ENCODE measurements around the gene ZNF362.

The ZNF362 gene

DNA sequence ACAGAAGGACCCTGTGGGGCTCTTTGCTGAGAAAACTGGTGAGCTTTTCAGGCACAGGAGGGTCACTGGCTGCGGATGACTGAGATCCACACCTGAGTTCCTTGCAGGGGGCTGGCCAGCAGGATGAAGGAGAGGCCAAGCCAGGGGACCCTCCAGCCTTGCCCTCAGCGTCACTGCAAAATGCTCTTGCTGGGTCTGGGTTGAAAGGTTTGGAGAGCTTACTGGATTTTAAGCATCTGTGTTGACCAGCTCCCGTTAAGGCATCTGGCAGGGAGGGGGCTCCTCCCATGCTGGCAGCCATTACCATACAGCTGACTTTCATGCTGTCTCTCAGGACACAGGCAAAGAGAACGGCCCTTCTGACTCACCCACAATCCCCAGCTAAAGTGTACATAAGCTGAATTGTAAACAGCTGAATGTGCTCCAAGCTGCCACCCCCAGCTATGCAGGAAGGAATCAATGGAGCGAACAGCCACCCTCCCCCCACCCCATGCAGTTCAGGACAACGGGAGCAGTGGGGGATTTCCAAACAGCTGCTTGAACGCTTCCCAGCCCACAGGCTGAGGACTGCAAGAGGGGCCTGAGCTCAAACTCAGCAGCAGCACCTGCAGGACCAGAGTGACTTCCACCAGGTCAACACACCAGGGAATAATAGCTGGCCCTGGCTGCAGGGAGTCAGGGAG, 85.9 kb downstream of the ZNF362 start:
- TF ChIP-seq, protein P1, sequence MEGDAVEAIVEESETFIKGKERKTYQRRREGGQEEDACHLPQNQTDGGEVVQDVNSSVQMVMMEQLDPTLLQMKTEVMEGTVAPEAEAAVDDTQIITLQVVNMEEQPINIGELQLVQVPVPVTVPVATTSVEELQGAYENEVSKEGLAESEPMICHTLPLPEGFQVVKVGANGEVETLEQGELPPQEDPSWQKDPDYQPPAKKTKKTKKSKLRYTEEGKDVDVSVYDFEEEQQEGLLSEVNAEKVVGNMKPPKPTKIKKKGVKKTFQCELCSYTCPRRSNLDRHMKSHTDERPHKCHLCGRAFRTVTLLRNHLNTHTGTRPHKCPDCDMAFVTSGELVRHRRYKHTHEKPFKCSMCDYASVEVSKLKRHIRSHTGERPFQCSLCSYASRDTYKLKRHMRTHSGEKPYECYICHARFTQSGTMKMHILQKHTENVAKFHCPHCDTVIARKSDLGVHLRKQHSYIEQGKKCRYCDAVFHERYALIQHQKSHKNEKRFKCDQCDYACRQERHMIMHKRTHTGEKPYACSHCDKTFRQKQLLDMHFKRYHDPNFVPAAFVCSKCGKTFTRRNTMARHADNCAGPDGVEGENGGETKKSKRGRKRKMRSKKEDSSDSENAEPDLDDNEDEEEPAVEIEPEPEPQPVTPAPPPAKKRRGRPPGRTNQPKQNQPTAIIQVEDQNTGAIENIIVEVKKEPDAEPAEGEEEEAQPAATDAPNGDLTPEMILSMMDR (IDR thresholded peaks at IDR 0.05; ENCODE audit: control extremely low read depth, extremely low read depth, low read depth, missing control alignments) = no peak
- CTCF ChIA-PET = interaction anchor here (1.0 to 2.2 kb wide), 4 partner anchors 9 to 215 kb away, joined by 3 to 10 read pairs (median 6); no protein-coding TSS in a partner anchor
- POLR2A ChIA-PET = interaction anchor here (0.6 kb wide), 1 partner anchor 957 kb away, joined by 4 read pairs; no protein-coding TSS in a partner anchor
- DNase-seq (ENCODE audit: extremely low spot score) = no peak

DNA sequence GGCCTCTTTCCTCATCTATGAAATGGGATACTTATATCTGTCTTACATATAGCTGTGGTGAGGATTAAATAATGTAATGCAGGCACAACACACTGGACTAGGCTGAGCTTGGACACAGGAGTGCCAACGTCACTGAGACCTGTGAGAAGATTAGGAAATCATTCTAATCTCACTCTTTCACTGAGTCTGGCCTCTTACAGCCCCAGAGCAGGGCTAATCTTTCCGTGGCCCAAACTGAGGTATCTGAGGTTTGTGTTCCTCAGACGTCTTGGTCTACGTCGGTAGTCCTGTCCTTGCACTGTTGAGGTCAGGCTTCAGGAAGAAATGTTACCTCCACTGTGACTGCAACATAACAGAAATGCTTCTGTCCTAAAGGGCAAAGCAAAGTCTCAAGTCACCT, 87.2 kb downstream of the ZNF362 start:
- CTCF ChIA-PET = interaction anchor here (0.9 to 2.2 kb wide), 2 partner anchors 12 to 48 kb away, joined by 3 to 10 read pairs; no protein-coding TSS in a partner anchor
- TF ChIP-seq, protein P1 (IDR thresholded peaks at IDR 0.05; ENCODE audit: control extremely low read depth, extremely low read depth, low read depth, missing control alignments) = no peak
- POLR2A ChIA-PET = interaction anchor here (0.7 kb wide), 1 partner anchor 122 kb away, joined by 7 read pairs; no protein-coding TSS in a partner anchor
- no peak for DNase-seq (ENCODE audit: extremely low spot score)

DNA sequence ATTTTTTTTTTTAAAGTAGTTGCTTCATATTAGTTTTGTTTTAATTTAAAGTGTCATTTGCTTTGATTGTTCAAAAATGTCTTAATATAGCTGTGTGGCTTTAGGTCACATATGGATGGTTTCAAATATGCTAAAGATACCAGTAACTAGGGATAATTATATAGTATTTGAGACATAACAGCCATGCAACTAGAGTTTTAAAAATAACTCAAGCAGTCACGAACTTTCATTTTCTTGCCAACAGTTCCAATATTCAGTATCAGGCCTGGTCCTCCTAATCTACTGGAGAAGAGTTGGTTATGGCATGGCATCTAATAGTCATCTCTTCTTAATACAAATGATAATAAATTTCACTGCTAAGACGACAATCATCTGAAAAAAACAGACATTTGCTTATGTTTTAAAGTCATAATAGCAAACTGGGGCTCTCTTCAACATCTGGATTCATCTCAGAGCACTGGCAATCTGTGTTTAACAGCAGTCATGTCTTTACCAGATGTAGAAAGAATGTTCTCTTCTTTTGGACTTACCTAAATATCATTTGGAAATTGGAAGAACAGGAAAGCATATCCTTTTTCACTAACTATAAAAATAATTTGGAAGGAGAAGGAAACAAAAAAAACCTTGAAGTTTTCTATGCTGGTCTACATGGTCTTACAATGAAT, 88.7 kb downstream of the ZNF362 start:
- CTCF ChIA-PET = interaction anchor here (1.1 kb wide), 1 partner anchor 111 kb away, joined by 3 read pairs; no protein-coding TSS in a partner anchor
- TF ChIP-seq, protein P1 (IDR thresholded peaks at IDR 0.05; ENCODE audit: control extremely low read depth, extremely low read depth, low read depth, missing control alignments) = no peak
- DNase-seq (ENCODE audit: extremely low spot score) = no peak
- POLR2A ChIA-PET = interaction anchor here (0.6 kb wide), 1 partner anchor 32 kb away, joined by 8 read pairs; no protein-coding TSS in a partner anchor

DNA sequence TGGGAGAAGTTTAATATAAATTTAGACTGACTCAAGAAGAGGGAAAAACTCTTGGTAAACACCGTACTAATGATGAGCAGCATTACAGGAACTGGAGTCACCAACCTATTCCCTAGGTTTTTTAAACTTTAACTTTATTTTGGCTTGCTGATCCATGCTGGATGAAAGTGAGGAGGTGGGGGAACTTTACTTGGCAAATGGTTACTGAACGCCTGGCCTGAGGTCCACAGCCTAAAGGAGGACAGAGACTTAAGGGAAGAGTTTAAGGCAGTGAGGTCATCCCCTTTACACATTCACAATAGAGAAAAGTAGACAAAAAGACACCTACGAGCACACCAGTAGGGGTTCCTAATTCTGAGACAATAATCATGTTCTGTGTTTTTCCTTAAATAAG, 90.2 kb downstream of the ZNF362 start:
- TF ChIP-seq, protein P1 (IDR thresholded peaks at IDR 0.05; ENCODE audit: control extremely low read depth, extremely low read depth, low read depth, missing control alignments) = no peak
- DNase-seq (ENCODE audit: extremely low spot score) = no peak
- ChIA-PET POLR2A (no interaction called here), CTCF (no interaction called here)

DNA sequence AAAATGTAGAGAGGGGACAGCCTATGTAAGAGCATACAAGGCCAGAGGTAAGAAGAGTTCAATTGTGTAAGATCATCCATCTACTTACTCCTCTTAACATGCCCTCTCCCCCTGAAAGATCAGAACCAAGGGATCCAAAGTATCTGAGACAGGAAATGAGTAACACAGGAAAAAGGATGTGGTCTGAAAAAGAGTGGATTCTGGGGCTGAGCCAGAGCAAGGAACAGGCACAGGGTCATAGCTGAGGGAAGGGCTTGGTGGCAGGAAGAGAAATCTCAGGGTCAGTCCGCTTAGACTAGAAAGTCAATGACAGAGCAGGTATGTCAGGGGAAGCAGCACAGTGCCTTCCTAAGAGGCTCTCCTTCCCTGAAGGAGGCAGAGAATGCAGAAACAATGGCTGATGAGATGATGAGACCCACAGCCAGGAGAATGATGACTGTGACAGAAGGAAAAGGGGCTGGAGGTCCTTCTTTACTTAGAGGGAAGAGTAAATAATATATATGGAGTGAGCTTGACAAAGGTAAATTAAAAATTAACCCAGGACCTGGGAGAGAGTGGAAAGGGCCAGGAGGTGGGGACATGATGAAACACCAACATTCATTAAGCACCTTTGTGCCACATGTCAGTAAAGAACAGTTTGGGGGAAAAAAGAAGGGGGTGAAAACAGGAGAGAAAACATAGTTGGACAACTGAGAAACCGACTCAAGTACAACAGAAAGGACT, 90.8 kb downstream of the ZNF362 start:
- ChIA-PET CTCF (interaction anchor here (1.6 kb wide), 1 partner anchor 51 kb away, joined by 5 read pairs; no protein-coding TSS in a partner anchor), POLR2A (no interaction called here)
- no peak for DNase-seq (ENCODE audit: extremely low spot score)
- TF ChIP-seq, protein P1 (IDR thresholded peaks at IDR 0.05; ENCODE audit: control extremely low read depth, extremely low read depth, low read depth, missing control alignments) = no peak

DNA sequence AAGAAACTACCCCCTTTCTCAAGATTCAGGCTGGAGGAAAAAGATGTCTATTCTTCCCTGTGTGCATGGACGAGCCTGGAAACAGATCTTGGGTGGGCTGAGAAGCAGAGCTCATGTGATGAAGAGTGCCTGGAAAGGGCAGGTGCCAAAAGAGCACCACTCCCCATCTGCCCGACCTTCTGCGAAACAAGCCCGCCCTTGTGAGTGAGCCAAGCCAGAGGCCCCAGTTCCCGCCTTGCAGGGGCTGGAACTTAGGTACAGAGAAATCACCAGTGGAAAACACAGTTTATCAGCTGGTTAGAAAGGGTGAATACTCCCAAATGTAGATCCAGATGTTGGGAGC, 91.3 kb downstream of the ZNF362 start:
- DNase-seq (ENCODE audit: extremely low spot score) = no peak
- POLR2A ChIA-PET = no interaction called here
- TF ChIP-seq, protein P1 (IDR thresholded peaks at IDR 0.05; ENCODE audit: control extremely low read depth, extremely low read depth, low read depth, missing control alignments) = no peak
- CTCF ChIA-PET = interaction anchor here (1.6 kb wide), 1 partner anchor 52 kb away, joined by 5 read pairs; no protein-coding TSS in a partner anchor
